SK-N-SH treated with all-trans-retinoic acid at 6 μM for 48 hours (cell line): Measurements from ENCODE around the gene CHSY1.

Experiments used
- ATAC-seq: fragments of 200-7000 bp; cut with Tn5 transposase; 3 replicates; pipeline ENCODE4 v1.9.1; 2020; ENCODE audit warnings: mild to moderate bottlenecking, moderate library complexity
- ARNTL ChIP-seq: fragments of 450-650 bp; formaldehyde crosslinking; IDR thresholded peaks from 2 replicates; pipeline ENCODE4 v1.5.0; 2020; ENCODE audit warnings: low read depth, mild to moderate bottlenecking, moderate library complexity, borderline replicate concordance
- BACH2 ChIP-seq: fragments of 250-450 bp; sonication (Bioruptor Pico); IDR thresholded peaks from 2 replicates; pipeline ENCODE4 v1.9.0; 2021; ENCODE audit warnings: mild to moderate bottlenecking, borderline replicate concordance
- CSDC2 ChIP-seq: fragments of 250-450 bp; sonication (Bioruptor Pico); IDR thresholded peaks from 2 replicates; pipeline ENCODE4 v1.5.0; 2020; ENCODE audit warnings: mild to moderate bottlenecking, moderate library complexity
- CSRNP3 ChIP-seq: fragments of 250-450 bp; sonication (Bioruptor Pico); IDR thresholded peaks from 2 replicates; pipeline ENCODE4 v1.5.1; 2021; ENCODE audit warnings: mild to moderate bottlenecking, moderate library complexity
- ESRRG ChIP-seq: fragments of 250-450 bp; sonication (Bioruptor Pico); IDR thresholded peaks from 2 replicates; pipeline ENCODE4 v1.6.1; 2021; ENCODE audit warnings: mild to moderate bottlenecking
- GLIS3 ChIP-seq: fragments of 250-450 bp; sonication (Bioruptor Pico); IDR thresholded peaks from 2 replicates; pipeline ENCODE4 v1.5.0; 2020; ENCODE audit warnings: mild to moderate bottlenecking, moderate library complexity
- ISL1 ChIP-seq: fragments of 250-450 bp; sonication (Bioruptor Pico); IDR thresholded peaks from 2 replicates; pipeline ENCODE4 v2.1.2; 2022; ENCODE audit warnings: mild to moderate bottlenecking, moderate library complexity
- OSR1 ChIP-seq: fragments of 250-450 bp; sonication (Bioruptor Pico); IDR thresholded peaks from 2 replicates; pipeline ENCODE4 v1.8.0; 2022; ENCODE audit warnings: moderate library complexity, mild to moderate bottlenecking, inconsistent platforms
- POU6F1 ChIP-seq: fragments of 250-450 bp; sonication (Bioruptor Pico); IDR thresholded peaks from 2 replicates; pipeline ENCODE4 v1.8.0; 2021; ENCODE audit warnings: low read depth, mild to moderate bottlenecking, moderate library complexity, borderline replicate concordance
- PPARA ChIP-seq: fragments of 250-450 bp; sonication (Bioruptor Pico); IDR thresholded peaks from 2 replicates; pipeline ENCODE4 v1.5.0; 2020; ENCODE audit warnings: mild to moderate bottlenecking, borderline replicate concordance
- RARB ChIP-seq: fragments of 250-450 bp; sonication (Bioruptor Pico); IDR thresholded peaks from 2 replicates; pipeline ENCODE4 v1.8.0; 2021; ENCODE audit warnings: mild to moderate bottlenecking, moderate library complexity
- SNAI2 ChIP-seq: fragments of 250-450 bp; sonication (Bioruptor Pico); IDR thresholded peaks from 2 replicates; pipeline ENCODE4 v1.5.0; 2020; ENCODE audit warnings: mild to moderate bottlenecking, moderate library complexity
- TCF4 ChIP-seq: fragments of 250-450 bp; sonication (Bioruptor Pico); IDR thresholded peaks from 2 replicates; pipeline ENCODE4 v1.8.0; 2021; ENCODE audit warnings: mild to moderate bottlenecking, moderate library complexity, borderline replicate concordance
- TOX ChIP-seq: fragments of 250-450 bp; sonication (Bioruptor Pico); IDR thresholded peaks from 2 replicates; pipeline ENCODE4 v1.8.0; 2021; ENCODE audit warnings: mild to moderate bottlenecking, moderate library complexity, borderline replicate concordance
- TSHZ2 ChIP-seq: fragments of 250-450 bp; sonication (Bioruptor Pico); IDR thresholded peaks from 2 replicates; pipeline ENCODE4 v1.5.0; 2020; ENCODE audit warnings: mild to moderate bottlenecking, moderate library complexity
- ZC3H10 ChIP-seq: fragments of 250-450 bp; sonication (Bioruptor Pico); IDR thresholded peaks from 2 replicates; pipeline ENCODE4 v1.5.1; 2021; ENCODE audit warnings: mild to moderate bottlenecking, moderate library complexity
- ZFP3 ChIP-seq: fragments of 250-450 bp; sonication (Bioruptor Pico); IDR thresholded peaks from 2 replicates; pipeline ENCODE4 v1.5.0; 2020; ENCODE audit warnings: mild to moderate bottlenecking, moderate library complexity
- ZFP30 ChIP-seq: fragments of 450-650 bp; formaldehyde crosslinking; IDR thresholded peaks from 2 replicates; pipeline ENCODE4 v1.5.0; 2022; ENCODE audit warnings: mild to moderate bottlenecking, moderate library complexity
- ZNF565 ChIP-seq: fragments of 450-650 bp; formaldehyde crosslinking; conservative IDR thresholded peaks from 2 replicates; pipeline ENCODE4 v1.5.0; 2020; ENCODE audit warnings: low read depth, mild to moderate bottlenecking, moderate library complexity
- ZNF70 ChIP-seq: fragments of 450-650 bp; formaldehyde crosslinking; IDR thresholded peaks from 2 replicates; pipeline ENCODE4 v1.5.0; 2020; ENCODE audit warnings: mild to moderate bottlenecking, moderate library complexity
- ZNF8 ChIP-seq: fragments of 450-650 bp; formaldehyde crosslinking; IDR thresholded peaks from 2 replicates; pipeline ENCODE4 v1.5.0; 2020; ENCODE audit warnings: mild to moderate bottlenecking, moderate library complexity
- TF ChIP-seq, protein P1 (sequence below): fragments of 250-450 bp; sonication (Bioruptor Pico); IDR thresholded peaks from 2 replicates; pipeline ENCODE4 v1.5.1; 2020; ENCODE audit warnings: low read depth, mild to moderate bottlenecking, moderate library complexity

Gene CHSY1

DNA sequence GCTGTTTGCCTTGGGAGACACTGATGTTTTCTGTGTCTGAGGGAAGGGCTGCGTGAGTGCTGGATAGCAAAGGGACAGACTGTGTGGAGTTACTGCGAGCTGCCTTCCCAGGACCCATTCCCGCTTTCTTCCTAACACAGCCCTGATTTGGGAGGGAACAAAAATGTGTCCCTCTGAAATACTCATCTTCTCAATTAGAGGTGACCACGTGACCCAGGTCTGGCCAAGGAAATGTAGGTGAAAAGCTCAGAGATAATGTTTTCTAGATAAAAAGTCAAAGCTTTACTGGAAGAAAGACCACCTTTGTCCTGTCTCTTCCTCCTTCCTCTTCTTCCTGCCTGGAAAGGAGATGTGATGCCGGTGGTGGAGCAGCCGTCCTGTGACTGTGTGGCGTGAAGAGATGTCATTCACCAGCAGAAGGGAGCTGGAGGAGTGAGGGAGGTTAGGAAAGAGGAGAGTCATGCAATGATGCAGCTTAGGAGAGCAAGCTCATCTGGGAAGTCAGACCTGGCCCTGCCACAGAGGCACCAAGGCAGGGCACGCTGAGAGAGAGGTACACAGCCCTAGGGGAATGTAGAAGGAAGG lies 105.6 kb downstream of the CHSY1 start:
- ATAC-seq = no peak

GRCh38 chr15:101145362-101145761 lies 106.5 kb downstream of the CHSY1 start:
- no peak for TF ChIP-seq POU6F1
- no peak for TF ChIP-seq PPARA (CRISPR knock-in tag)
- TF ChIP-seq CSRNP3 (CRISPR knock-in tag) = no peak
- no peak for TF ChIP-seq TOX
- no peak for ATAC-seq

More for the DNA sequence above, 105.6 kb downstream of the CHSY1 start:
- no peak for TF ChIP-seq TCF4 (CRISPR knock-in tag)
- no peak for TF ChIP-seq CSDC2 (CRISPR knock-in tag)
- TF ChIP-seq ZC3H10 (CRISPR knock-in tag) = no peak
- TF ChIP-seq CSRNP3 (CRISPR knock-in tag) = no peak
- no peak for TF ChIP-seq GLIS3 (CRISPR knock-in tag)
- no peak for TF ChIP-seq ZFP3
- no peak for TF ChIP-seq BACH2
- TF ChIP-seq, protein P1, sequence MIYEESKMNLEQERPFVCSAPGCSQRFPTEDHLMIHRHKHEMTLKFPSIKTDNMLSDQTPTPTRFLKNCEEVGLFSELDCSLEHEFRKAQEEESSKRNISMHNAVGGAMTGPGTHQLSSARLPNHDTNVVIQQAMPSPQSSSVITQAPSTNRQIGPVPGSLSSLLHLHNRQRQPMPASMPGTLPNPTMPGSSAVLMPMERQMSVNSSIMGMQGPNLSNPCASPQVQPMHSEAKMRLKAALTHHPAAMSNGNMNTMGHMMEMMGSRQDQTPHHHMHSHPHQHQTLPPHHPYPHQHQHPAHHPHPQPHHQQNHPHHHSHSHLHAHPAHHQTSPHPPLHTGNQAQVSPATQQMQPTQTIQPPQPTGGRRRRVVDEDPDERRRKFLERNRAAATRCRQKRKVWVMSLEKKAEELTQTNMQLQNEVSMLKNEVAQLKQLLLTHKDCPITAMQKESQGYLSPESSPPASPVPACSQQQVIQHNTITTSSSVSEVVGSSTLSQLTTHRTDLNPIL = no peak
- TF ChIP-seq ZNF565 (CRISPR knock-in tag) = no peak
- no peak for TF ChIP-seq OSR1 (CRISPR knock-in tag)
- TF ChIP-seq POU6F1 = no peak
- TF ChIP-seq ZNF70 = no peak
- TF ChIP-seq PPARA (CRISPR knock-in tag) = no peak
- no peak for TF ChIP-seq SNAI2 (CRISPR knock-in tag)
- no peak for TF ChIP-seq ISL1 (CRISPR knock-in tag)
- TF ChIP-seq ZFP30 (CRISPR knock-in tag) = no peak
- no peak for TF ChIP-seq TSHZ2 (CRISPR knock-in tag)
- no peak for TF ChIP-seq ZNF8

DNA sequence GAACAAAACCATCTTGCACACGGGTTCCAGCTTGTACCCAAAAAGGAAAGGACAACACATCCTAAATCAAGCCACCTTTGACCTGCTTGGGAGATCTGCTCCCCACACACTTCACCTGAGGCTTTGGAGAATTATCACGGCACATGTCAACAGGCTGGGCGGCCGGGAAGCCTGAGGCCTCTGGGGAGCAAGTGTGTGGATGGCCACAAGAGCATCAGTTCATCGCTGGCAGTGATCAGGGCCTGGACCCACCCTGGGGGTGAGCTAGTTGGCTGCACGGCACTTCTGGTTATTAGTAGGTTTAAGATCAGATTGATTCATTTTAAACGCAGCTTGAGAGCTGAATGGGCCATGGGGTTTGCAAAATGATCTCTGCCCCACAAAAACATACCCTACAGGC lies 108.5 kb downstream of the CHSY1 start:
- ATAC-seq = no peak
- TF ChIP-seq RARB (CRISPR knock-in tag) (no peak), TCF4 (CRISPR knock-in tag) (no peak), ZFP3 (no peak), ESRRG (CRISPR knock-in tag) (no peak), TSHZ2 (CRISPR knock-in tag) (no peak), OSR1 (CRISPR knock-in tag) (no peak), SNAI2 (CRISPR knock-in tag) (no peak), ARNTL (no peak), ISL1 (CRISPR knock-in tag) (no peak)
